Peyer's patch (tissue), 4 donors: ENCODE data around the gene WDR7. TPM values are rescaled to one million over a fixed set of nuclear protein-coding genes. Genes with fewer than 3 reads are reported as not detected.

Experiments
- DNase-seq, 3 donors: peaks; one replicate each; pipeline ENCODE4 v3.0.0-alpha.2; 2017 to 2019
- H3K27ac ChIP-seq, 4 donors: fragments of 200-600 bp; sonication (generic); one replicate each; pipeline ENCODE4 v1.5.1; 2016 to 2019
- H3K27me3 ChIP-seq, 2 donors: fragments of 200-600 bp; sonication (generic); one replicate each; pipeline ENCODE4 v1.5.1; 2019
- H3K36me3 ChIP-seq, 3 donors: fragments of 200-600 bp; sonication (generic); one replicate each; pipeline ENCODE4 v1.5.1; 2016 to 2019
- H3K4me1 ChIP-seq, 4 donors: fragments of 200-600 bp; sonication (generic); one replicate each; pipeline ENCODE4 v1.5.1; 2016 to 2019
- H3K4me3 ChIP-seq, 4 donors: fragments of 200-600 bp; sonication (generic); 1 replicate in 3 of 4; 2 replicates in 1 of 4; pipeline ENCODE4 v1.5.1; 2016 to 2019; ENCODE audit warnings: mild to moderate bottlenecking in 1 of 4
- H3K9me3 ChIP-seq, 4 donors: fragments of 200-600 bp; sonication (generic); one replicate each; pipeline ENCODE4 v1.5.1; 2016 to 2019; ENCODE audit warnings: mild to moderate bottlenecking in 1 of 4
- CTCF ChIP-seq, 6 experiments: fragments of 450-650 bp in 4 of 6; fragments of 200-600 bp in 2 of 6; sonication (generic) in 1 of 6; IDR thresholded peaks; one replicate each; pipeline ENCODE4 v1.5.1; 2017 to 2019; ENCODE audit warnings: antibody characterized with exemption in 6 of 6, mild to moderate bottlenecking in 3 of 6, moderate library complexity in 1 of 6
- POLR2A ChIP-seq, 2 donors: fragments of 450-650 bp; IDR thresholded peaks; one replicate each; pipeline ENCODE4 v1.5.1; 2017; ENCODE audit warnings: antibody characterized with exemption in 2 of 2, mild to moderate bottlenecking in 2 of 2, moderate library complexity in 2 of 2
- total RNA-seq, 4 donors: library from RNA; depleted of rRNA; stranded (reverse); fragments of >200 nt; gene quantifications; one replicate each; pipeline ENCODE4 v1.1.0, GENCODE V29; 2016

Gene WDR7
- total RNA-seq, 4 donors from 2014 or later, result 28.0 to 60.2 (median 34.4) TPM

- TF ChIP-seq CTCF (IDR thresholded peaks at IDR 0.05), result no peak
- TF ChIP-seq POLR2A (IDR thresholded peaks at IDR 0.05), result no peak
- no peaks in the 10 kb centered on the region for H3K4me1 ChIP-seq
- no peak overlapping the region for H3K27ac ChIP-seq
- no peaks in the 10 kb centered on the region for H3K36me3 ChIP-seq
- H3K9me3 ChIP-seq, result no peaks in the 10 kb centered on the region
- H3K27me3 ChIP-seq, result no peaks in the 10 kb centered on the region
- no peak overlapping the region for H3K4me3 ChIP-seq
- DNase-seq, result no peak
Observed at GRCh38 chr18:56947236-56947635, 296.1 kb downstream of the WDR7 start.

GRCh38 chr18:56952026-56952425 is 300.9 kb downstream of the WDR7 start:
- Histone ChIP-seq H3K27ac (no peak overlapping the region), H3K9me3 (no peaks in the 10 kb centered on the region), H3K36me3 (no peaks in the 10 kb centered on the region), H3K4me3 (no peak overlapping the region), H3K4me1 (no peaks in the 10 kb centered on the region), H3K27me3 (no peaks in the 10 kb centered on the region)
- TF ChIP-seq CTCF (IDR thresholded peaks at IDR 0.05) (no peak), POLR2A (IDR thresholded peaks at IDR 0.05) (no peak)
- DNase-seq, result no peak

GRCh38 chr18:56953428-56954198 is 302.5 kb downstream of the WDR7 start:
- no peak overlapping the region for H3K4me3 ChIP-seq
- TF ChIP-seq POLR2A (IDR thresholded peaks at IDR 0.05) (no peak), CTCF (IDR thresholded peaks at IDR 0.05) (no peak)
- no peak for DNase-seq
- H3K4me1 ChIP-seq, result no peaks in the 10 kb centered on the region
- no peak overlapping the region for H3K27ac ChIP-seq
- no peaks in the 10 kb centered on the region for H3K9me3 ChIP-seq
- H3K27me3 ChIP-seq, result no peaks in the 10 kb centered on the region
- no peaks in the 10 kb centered on the region for H3K36me3 ChIP-seq

GRCh38 chr18:56955490-56955889 is 304.3 kb downstream of the WDR7 start:
- TF ChIP-seq POLR2A (IDR thresholded peaks at IDR 0.05) (no peak), CTCF (IDR thresholded peaks at IDR 0.05) (no peak)

GRCh38 chr18:56959120-56959519 is 308.0 kb downstream of the WDR7 start:
- H3K9me3 ChIP-seq, result no peaks in the 10 kb centered on the region
- H3K27ac ChIP-seq, result no peak overlapping the region
- no peak overlapping the region for H3K4me3 ChIP-seq
- H3K4me1 ChIP-seq, result no peaks in the 10 kb centered on the region
- TF ChIP-seq CTCF (IDR thresholded peaks at IDR 0.05), result no peak
- TF ChIP-seq POLR2A (IDR thresholded peaks at IDR 0.05), result no peak
- DNase-seq, result no peak
- H3K36me3 ChIP-seq, result no peaks in the 10 kb centered on the region
- no peaks in the 10 kb centered on the region for H3K27me3 ChIP-seq

More at GRCh38 chr18:56955490-56955889, 304.3 kb downstream of the WDR7 start:
- DNase-seq, result no peak
- H3K9me3 ChIP-seq, result no peaks in the 10 kb centered on the region
- no peaks in the 10 kb centered on the region for H3K36me3 ChIP-seq
- H3K4me3 ChIP-seq, result no peak overlapping the region
- H3K27ac ChIP-seq, result no peak overlapping the region
- no peaks in the 10 kb centered on the region for H3K4me1 ChIP-seq
- no peaks in the 10 kb centered on the region for H3K27me3 ChIP-seq
